Upper lobe of left lung (tissue), 4 donors: Measurements from ENCODE around the gene CABLES1.

Experiments used
- CTCF ChIP-seq, 6 experiments: fragments of 450-650 bp in 4 of 6; fragments of 200-600 bp in 2 of 6; sonication (generic) in 2 of 6; IDR thresholded peaks; one replicate each; pipeline ENCODE4 v1.5.1; 2016 to 2019; ENCODE audit warnings: antibody characterized with exemption in 6 of 6
- POLR2A ChIP-seq, 4 donors: fragments of 450-650 bp; IDR thresholded peaks; one replicate each; pipeline ENCODE4 v1.5.1; 2016 to 2017; ENCODE audit warnings: antibody characterized with exemption in 4 of 4, mild to moderate bottlenecking in 2 of 4

- TF ChIP-seq CTCF (IDR thresholded peaks at IDR 0.05) (no peak), POLR2A (IDR thresholded peaks at IDR 0.05) (no peak)
These were observed 29.6 kb upstream of the CABLES1 start for GRCh38 chr18:23105581-23106219.
